HG03039 (cell line): ENCODE results near the gene GTF2F1.
"Not testable (repeated sequence)": the region's sequence is repeated elsewhere in the genome, so short reads cannot be mapped to it uniquely, and the experiment has no call there.

Experiments used
- ATAC-seq: cut with Tn5 transposase; IDR thresholded peaks from one replicate; pipeline ENCODE4 v1.9.1; 2021; ENCODE audit warnings: mild to moderate bottlenecking, moderate library complexity; ENCODE audit not compliant: unreplicated experiment

GTF2F1 gene, protein sequence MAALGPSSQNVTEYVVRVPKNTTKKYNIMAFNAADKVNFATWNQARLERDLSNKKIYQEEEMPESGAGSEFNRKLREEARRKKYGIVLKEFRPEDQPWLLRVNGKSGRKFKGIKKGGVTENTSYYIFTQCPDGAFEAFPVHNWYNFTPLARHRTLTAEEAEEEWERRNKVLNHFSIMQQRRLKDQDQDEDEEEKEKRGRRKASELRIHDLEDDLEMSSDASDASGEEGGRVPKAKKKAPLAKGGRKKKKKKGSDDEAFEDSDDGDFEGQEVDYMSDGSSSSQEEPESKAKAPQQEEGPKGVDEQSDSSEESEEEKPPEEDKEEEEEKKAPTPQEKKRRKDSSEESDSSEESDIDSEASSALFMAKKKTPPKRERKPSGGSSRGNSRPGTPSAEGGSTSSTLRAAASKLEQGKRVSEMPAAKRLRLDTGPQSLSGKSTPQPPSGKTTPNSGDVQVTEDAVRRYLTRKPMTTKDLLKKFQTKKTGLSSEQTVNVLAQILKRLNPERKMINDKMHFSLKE

DNA sequence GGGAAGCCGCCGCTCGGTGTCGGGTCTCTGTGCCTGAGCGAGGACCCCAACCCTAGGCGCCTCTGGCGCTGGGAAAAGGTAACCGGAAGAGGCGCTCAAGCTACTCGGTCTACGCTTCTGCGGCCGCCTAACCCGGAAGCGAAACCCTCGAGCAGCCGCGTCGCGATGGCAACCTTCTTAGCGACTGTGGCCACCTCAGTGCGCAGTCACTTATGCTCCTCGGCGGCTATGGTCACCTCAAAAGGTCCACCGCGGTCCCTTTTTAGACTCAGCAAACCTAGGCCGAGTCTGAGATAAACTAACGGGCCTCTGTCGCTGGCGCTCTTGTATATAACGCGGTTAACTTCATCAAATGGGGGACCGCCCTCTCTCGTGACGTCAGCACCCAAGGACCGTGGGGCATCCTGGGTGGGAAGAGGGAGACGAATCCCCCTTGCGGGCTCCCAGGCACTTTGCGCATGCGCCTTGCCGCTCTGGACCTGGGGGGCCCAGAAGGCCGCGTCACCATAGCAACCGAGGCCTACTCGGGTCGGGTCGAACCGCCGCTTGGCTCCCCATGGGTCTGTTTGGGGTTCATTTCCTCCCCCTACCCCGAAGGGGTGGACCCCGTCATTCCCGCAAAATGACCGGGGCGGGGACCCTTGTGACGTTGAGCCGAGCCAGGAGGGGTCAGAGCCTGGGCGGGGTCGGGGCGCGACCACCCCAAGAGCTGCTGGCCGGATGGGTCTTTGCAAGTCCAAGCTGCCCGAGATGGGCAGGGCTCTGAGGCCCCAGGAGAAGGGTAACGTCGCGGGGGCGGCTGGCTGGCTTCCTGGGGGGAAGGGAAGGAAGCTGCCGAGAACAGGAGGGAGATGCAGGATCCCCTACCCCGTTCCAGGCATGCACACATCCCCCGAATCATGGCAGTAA lies at the start of gene GTF2F1:
TSS of gene GTF2F1 (minus strand) at position 91 of the 909 bp plus-strand sequence. CDS start 169 bp downstream, outside the sequence.
- ATAC-seq: peak; percentile 70

DNA sequence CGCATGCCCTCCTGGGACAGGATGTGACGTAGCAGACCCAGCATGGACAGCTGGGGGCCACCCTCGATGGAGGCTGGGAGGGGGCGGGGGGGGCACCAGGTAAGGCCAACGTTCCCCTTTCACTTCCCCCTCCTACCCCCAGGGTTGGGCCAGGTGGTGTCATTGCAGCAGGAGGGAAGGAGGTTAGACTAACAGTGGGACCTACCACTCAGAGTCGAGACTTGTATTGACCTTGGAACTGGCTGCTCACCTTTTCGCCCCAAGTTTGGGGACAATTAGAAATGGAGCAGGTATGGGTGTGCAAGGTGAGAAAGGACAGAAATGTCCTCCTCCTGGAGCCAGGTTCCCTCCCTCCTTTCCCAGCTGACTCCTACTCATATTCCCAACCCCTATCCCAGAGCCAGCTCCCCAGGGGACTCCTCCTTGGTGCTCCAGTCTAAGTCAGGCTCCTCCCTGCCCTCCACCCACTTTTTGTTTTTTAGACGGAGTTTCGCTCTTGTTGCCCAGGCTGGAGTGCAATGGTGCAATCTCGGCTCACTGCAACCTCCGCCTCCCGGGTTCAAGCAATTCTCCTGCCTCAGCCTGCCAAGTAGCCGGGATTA lies 49.2 kb upstream of the GTF2F1 start:
- ATAC-seq: no peak

DNA sequence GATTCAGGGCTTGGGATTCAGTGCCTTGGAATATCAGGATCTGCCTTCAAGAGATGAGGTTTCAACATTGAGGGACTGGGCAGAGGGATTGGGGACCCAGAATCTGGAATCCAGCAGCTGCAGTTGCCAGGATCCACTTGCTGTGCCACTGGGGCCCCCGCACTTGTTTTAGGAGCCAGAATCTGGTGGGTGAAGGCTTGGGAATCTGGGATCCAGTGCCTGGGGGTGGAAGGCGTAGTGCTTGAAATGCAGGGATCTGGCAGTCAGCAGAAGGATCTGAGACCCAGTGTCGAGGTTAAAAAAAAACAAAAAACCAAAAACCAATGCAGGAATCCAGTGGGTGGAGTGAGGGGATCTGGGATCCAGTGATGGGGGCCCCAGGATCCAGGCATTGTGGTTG lies 47.9 kb upstream of the GTF2F1 start:
- ATAC-seq: no peak

DNA sequence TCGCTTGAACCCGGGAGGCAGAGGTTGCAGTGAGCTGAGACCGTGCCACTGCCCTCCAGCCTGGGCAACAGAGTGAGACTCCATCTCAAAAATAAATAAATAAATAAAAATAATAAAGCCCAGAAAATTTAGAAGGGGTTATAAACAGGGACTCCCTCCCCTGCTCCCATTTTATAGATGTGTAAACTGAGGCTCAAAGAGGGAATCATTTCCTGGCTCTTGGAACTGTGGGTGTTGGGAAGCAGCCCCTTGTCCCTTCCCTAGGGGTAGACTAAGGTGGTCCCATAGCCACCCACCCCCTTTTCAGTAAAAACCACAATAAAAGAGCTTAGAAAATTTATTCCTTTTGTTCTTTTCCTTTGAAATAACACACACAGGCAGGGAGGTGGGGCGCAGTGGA lies 46.8 kb upstream of the GTF2F1 start:
- ATAC-seq: no peak

DNA sequence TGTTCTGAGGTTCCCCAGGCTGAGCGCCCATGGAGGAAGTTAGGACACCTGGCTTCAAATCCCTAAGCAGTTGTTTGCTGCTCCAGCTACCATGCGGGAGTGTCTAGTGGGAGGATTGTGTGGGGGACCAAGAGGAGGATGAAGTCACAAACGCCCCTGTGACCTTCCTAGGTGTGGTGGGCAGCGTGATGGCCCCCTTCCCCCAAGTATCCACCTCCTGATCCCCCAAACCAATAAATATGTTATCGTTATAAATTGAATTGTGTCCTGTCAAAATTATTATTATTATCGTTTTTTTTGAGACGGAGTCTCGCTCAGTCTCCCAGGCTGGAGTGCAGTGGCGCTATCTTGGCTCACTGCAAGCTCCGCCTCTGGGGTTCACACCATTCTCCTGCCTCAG lies 40.7 kb upstream of the GTF2F1 start, which contains the start of gene SLC25A41:
TSS of gene SLC25A41 (minus strand) at position 101 of the 400 bp plus-strand sequence. CDS start at position 31, 70 bp downstream.
- no peak for ATAC-seq

DNA sequence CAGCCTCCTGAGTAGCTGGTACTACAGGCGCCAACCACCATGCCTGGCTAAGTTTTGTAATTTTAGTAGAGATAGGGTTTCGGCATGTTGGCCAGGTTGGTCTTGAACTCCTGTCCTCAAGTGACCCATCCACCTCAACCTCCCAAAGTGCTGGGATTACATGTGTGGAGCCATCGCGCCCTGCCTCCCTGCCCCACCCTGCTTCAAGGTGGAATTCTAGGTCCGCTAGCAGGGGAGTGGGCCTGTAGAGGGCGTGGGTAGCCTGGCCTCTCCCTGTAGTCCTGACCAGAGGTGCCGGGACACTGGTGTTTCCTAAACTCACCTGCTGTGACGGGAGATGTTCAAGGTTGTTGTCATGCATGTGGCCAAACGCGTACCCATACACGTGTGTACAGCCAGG lies 40.2 kb upstream of the GTF2F1 start:
- no peak for ATAC-seq

DNA sequence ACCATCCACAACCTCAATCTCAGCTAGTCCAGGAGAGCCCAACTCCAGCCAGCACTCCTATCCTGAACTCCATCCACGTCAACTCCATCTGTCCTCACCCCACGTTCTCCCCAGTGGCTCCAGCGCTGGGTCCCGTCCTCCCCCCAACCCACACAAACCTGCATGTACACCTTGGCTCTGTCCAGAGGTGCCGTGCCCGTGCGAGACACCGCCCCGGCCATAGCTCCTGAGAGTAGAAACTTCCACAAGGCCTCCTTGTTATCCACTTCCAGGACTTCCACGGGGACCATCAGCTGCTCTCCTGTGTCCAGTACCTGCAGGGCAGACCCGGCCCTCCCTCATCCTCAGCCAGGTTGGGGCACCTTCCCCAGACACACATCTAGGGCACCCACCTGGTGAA lies 38.9 kb upstream of the GTF2F1 start:
- no peak for ATAC-seq

DNA sequence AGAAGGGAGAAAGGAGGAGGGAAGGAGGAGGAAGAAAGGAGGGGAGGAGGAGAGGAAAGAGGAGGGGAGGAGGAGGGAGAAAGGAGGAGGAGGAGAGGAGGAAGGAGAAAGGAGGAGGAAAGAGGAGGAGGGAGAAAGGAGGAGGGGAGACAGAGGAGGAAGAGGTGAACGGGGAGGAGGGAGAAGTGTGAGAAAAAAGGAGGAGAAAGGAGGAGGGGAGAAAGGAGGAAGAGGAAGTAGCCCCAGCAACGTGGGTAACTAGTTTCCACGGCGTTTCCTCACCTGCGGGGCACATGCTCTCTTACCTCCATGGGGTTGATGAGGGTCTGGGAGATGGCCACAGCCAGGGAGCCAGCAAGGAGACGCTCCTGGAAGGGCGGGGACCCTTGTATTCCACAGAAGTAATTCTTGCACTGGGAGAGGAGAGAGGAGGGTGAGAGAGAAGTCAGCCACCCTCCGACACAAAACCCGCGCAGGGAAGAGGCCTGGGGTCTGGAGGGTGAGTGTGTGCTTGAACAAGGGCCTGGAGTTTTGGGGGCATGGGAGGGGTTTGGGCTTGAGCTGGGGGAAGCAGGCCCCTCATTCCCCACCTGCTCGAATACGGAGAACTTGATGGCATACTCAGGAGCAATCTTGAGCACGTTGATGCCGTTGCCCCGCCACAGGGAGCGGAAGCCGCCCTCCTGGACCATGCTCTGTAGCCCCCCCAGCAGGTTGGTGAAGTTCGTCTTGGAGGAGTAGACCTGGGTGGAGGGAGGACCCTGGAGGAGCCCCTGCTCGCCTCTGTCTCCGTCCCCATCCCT lies 36.7 kb upstream of the GTF2F1 start:
- ATAC-seq: no peak

DNA sequence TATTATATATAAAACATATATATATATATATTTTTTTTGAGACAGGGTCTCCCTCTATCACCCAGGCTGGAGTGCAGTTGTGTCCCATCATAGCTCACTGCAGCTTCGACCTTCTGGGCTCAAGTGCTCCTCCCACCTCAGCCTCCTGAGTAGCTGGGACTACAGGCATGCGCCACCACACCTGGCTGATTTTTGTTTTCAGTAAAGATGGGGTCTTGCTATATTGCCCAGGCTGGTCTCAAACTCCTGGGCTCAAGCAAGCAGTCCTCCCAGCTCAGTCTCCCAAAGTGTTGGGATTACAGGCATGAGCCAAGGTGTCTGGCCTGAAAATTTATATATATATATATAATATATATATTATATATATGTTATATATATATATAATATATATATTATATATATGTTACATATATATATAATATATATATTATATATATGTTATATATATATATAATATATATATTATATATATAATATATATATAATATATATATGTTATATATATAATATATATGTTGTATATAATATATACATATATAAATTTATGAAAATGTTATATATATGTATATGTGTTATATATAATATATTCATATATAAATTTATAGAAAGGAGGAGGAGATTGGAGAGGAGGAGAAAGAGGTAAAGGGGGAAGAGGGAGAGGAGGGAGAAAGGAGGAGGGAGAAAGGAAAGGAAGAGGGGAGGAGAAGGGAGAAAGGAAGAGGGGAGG lies 35.9 kb upstream of the GTF2F1 start:
- ATAC-seq: not testable (repeated sequence)

DNA sequence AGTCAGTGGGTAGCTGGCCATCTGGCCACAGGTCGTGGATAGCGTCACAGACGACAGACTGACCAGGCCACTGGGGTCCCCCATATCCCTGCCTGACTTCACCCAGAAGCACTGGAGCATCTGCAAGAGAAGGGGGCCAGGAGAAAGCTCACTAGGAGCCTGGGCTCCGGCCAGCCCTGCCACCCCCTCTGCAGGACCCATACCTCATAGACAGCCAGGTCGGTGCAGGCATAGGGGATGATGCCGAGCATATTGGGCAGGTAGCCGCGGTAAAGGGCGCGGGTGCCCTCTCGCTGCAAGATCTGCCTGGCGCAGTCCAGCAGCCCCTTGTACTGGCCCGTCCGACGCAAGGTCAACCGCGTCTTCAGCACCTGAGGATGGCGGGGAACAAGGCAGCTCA lies 34.2 kb upstream of the GTF2F1 start:
- ATAC-seq: no peak

DNA sequence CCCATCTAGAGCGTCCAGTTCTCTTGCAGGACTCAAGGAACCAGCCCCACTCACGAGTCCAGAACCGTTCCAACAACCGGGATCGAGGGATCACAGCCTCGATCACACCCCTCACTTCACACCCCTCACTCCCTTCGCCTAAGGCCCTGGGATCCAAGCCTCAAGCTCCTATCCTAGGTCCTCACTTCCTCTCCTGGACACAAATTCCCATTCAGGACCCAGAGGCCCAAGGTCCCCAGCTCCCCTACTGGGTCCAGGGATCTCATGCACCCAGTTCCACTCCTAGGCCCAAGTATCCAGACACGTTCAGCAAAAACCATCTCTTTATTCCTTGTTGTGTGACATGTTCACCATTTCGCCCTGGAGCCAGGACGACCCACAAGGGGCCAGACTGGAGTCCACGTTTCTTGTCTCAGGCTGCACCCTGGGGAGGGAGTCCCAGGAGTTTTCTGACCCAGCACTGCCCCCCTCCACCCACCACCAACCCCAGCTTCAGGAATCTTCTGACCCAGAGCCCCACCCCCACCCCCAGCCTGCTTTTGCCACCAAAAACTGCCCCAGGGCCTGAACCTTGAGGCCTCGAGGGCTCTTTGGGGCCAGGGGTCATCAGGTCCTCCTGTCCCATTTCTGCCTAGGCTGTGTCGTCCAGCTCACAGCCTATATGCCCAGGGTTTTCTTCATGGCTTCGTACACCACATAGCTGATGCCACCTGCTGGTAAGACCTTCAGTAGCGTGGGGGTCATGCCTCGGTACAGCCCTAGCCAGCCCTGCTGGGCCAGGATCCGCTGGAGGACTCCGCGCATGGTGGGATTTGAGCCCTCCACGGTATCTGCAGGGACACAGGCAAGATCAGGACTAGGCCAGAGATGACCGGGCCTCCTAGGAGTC lies 33.0 kb upstream of the GTF2F1 start:
- ATAC-seq: no peak

DNA sequence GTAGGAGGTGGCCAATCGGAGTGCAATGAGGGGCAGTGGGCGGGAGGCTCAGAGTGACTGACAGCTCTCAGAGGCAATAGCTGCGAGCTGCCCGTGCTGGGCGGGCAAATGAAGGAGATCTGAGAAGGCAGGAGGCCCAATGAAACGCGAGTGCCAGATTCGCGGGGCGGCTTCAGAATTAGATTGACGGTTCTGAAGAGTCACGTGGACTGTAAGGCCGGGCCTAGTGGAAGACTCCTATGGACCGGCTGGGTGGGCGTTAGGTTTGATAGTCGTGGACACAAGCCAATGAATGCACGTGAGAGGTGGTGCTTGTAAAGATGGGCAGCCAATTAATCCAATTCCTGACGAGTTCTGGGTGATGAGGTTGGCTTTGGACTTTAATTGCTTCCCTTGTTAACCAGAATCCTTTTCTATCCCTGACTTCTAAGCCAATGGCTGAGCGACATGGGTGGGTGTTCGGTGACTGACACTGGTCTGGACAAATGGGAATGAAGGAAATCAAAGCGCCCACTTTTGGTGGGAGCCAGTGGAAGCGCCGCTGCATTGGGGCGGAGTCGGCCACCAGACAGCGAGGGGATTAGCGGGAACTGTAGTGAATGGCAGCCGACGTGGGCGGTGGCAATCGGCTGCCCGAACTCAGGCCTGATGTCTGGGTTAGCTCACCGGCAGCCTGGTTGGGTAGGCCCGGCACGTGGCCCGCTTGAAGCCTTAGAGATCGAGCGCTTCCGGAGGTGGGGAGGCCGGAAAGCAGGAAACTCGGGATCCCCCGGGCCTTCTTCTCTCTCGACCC lies 32.2 kb upstream of the GTF2F1 start:
- ATAC-seq: peak; percentile 78

DNA sequence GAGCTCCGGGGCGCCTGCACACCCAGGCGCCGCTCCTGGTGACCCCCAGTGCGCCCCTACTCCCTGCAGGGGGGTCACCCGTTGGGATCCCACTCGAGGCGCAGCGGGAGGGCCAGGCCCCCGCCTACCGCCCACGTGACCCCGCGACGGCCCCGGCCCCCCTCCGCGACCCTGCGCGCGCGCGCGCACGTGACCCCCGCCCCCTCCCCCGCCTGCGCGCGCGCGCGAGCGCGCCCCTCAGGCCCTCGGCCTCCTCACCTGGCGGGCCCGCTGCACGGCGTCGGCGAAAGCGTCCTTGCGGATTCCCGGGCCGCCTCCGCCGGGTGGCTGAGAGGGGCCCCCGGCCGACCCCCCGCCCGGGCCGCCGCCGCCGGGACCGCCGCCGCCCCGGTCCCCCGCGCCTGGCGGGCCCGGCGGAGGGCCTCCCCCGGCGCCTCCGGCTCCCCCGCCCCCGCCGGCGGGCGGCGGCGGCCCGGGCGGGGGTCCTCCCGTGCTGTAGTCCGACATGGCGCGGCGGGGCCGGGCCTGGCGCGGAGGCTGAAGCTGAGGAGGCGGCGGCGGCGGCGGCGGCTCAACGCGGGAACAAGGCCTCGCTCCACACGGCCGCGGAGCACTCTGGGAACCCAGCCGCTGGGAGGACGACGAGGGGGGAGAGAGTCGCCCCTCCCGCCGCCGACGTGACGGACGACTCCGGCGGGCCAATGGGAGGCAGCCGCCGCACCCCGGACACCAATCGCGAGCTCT lies 31.4 kb upstream of the GTF2F1 start, which contains the start of gene KHSRP:
TSS of gene KHSRP (minus strand) at position 617 of the 744 bp plus-strand sequence. CDS start at position 507, 110 bp downstream.
- ATAC-seq: no peak

DNA sequence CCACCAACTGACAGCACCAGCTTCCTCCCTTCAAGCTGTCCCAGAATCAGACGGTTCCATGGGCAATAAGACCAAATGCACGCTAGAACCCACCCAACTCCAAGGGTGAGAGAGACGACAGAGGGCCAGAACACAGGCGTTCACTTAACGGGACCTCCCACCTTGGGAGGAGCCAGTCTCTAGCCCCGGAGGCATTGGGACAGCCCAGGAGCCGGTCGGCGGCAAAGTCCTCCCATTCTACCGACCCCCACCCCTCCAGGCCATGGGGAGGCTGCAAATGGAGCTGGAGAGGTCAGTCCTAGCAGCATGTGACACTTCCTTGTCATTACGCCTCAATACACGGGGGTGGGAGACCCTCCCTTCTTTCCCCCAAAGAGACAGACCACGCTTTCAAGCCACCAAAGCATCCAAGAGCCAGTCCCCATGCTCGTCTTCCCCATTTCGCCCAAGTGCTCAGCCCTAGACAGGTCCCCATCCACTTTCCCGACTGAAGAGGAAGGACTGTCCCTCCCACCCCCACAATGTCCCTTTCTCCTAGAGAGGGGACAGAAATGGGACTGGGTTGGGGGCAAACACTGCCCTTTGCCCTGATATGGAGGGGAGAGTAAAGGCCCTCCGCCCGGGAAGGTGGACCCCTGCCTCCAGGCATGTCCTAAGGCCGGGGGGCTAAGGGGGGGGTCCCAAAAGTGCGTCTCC lies 30.7 kb upstream of the GTF2F1 start:
- no peak for ATAC-seq

DNA sequence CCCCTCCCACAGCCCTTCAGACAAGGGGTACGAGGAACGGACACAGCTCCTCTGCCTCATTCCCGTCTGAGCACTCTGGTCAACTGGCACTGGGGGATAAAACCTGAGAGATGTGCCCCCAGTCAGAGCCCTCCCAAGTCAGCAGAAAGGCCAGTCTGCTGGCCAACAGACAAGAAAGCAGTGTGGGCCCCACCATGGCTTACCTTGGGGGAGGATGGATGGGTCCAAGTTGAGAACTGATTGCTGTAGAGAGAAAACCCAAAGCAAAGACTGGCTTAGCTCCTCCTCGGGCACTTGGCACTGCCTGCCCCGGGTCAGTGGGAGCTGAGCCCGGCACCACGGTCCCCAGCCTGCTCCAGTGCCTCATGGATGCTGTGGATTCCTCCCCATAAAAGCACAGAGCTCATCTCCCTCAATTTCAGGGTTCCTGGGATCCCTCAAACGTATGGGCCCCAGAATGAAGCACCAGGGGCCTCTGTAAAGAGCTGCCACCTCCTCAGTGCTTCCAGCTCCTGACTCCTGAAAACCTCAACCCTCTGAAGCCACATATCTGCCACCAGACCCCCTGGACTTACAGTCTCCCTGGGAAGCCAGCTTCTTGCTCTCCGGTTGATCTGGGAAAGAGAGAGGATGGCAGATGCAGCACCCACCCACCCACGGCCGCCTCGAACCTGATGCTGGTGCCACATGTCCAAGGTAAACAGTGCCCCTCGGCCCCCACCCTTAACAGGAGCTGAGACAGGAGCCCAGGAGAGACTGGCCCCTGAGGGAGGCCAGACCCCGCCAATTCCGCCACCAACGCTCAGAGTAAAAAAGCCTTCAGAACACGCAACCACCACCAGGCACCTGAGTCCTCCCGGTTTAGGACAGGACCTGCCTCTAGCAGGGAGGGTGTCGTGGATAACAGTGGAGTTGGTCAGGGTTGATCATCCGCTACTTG lies 28.4 kb upstream of the GTF2F1 start:
- ATAC-seq: no peak
